Astrocyte of the spinal cord (primary cell): ENCODE measurements around the gene MRPL21.
"Not testable (repeated sequence)": the region's sequence is repeated elsewhere in the genome, so short reads cannot be mapped to it uniquely, and the experiment has no call there.

ENCODE experiments used
- DNase-seq: peaks from one replicate; pipeline ENCODE4 v3.0.0; 2011; ENCODE audit warnings: low read depth, low spot score
- H3K4me3 ChIP-seq: 2 replicates; pipeline ENCODE4 v1.5.1; 2011; ENCODE audit warnings: low read depth, mild to moderate bottlenecking, low read length, moderate library complexity
- in situ Hi-C: cut with HindIII; loops from 2 replicates; pipeline ENCODE4 v1.10.0; 2017; ENCODE audit warnings: low sequenced_read_pairs
- TF ChIP-seq, protein P1 (sequence below): IDR thresholded peaks from 2 replicates; pipeline ENCODE4 v1.5.1; 2012; ENCODE audit warnings: low read depth, mild to moderate bottlenecking, low read length, inconsistent platforms

Gene MRPL21

DNA sequence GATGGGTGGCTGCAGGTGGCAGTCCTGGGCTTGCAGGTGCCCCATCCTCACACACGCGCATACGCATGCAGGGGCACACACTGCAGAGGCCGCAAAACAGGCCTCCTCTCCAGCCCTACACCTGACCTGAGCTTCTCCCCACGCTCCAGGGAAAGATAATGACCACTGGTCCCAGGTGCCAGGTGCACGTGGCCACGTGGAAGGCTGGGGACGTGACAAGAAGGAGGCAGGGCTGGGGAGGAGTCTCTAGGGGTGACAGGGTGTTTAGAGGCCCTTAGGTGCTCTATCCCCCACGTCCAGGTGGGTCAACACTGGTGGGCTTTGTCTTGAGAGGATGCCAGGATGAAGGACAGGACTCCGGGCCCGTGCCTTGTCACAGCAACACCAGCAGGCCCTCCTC, 38.4 kb downstream of the MRPL21 start:
- DNase-seq, result no peak
- in situ Hi-C loops, result no loop called here
- TF ChIP-seq, protein P1, sequence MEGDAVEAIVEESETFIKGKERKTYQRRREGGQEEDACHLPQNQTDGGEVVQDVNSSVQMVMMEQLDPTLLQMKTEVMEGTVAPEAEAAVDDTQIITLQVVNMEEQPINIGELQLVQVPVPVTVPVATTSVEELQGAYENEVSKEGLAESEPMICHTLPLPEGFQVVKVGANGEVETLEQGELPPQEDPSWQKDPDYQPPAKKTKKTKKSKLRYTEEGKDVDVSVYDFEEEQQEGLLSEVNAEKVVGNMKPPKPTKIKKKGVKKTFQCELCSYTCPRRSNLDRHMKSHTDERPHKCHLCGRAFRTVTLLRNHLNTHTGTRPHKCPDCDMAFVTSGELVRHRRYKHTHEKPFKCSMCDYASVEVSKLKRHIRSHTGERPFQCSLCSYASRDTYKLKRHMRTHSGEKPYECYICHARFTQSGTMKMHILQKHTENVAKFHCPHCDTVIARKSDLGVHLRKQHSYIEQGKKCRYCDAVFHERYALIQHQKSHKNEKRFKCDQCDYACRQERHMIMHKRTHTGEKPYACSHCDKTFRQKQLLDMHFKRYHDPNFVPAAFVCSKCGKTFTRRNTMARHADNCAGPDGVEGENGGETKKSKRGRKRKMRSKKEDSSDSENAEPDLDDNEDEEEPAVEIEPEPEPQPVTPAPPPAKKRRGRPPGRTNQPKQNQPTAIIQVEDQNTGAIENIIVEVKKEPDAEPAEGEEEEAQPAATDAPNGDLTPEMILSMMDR, result no peak
- H3K4me3 ChIP-seq, result no peak overlapping the region

- in situ Hi-C loops, result no loop called here
- DNase-seq, result no peak
- TF ChIP-seq, protein P1, result no peak
- no peak overlapping the region for H3K4me3 ChIP-seq
These were observed 39.9 kb downstream of the MRPL21 start for GRCh38 chr11:68863553-68864265.

DNA sequence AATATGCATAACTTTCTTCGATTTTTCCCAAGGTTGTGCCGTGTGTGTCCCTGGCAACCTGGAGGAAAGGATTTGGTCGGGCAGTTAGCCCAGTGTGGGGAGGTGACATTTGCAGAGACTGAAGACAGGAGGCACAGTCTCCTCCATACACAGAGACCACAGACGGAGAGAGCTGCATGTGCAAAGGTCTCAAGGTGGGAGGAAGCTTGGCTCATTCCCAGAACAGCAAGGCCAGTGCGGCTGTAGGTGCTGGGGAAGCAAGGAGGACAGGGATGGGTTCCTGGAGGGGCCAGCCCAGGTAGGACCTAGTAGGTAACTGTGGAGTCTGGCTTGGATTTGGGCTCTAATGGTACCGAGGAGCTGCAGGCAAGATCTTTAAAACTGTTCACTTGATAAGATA, 41.2 kb downstream of the MRPL21 start:
- in situ Hi-C loops, result no loop called here
- H3K4me3 ChIP-seq, result no peak overlapping the region
- TF ChIP-seq, protein P1, result no peak
- no peak for DNase-seq

DNA sequence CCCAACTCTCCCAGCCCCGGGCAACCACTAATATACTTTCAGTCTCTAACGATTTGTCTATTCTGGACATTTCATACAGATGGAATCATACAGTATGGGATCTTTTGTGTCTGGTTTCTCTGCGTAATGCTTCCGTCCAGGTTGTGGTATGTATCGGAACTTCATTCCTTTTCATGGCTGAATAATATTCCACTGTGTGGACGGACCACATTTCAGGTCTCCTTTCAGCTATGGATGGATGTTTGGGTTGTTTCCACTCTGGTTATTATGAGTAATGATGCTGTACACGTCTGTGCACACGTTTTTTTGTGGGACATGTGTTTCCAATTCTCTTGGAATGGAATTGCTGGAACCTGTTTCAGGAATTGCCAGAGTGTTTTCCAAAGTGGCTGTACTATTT, 44.5 kb downstream of the MRPL21 start:
- in situ Hi-C loops, result no loop called here
- TF ChIP-seq, protein P1, result no peak
- no peak overlapping the region for H3K4me3 ChIP-seq
- DNase-seq, result no peak

GRCh38 chr11:68857037-68857586, 46.5 kb downstream of the MRPL21 start:
- in situ Hi-C loops, result no loop called here
- TF ChIP-seq, protein P1, result no peak
- DNase-seq, result no peak
- no peak overlapping the region for H3K4me3 ChIP-seq

- H3K4me3 ChIP-seq, DNase-seq, in situ Hi-C loops: not testable (repeated sequence)
These were observed 47.1 kb downstream of the MRPL21 start for GRCh38 chr11:68856425-68857030.
